Measurements from ENCODE around the gene PRKG1.

DNA sequence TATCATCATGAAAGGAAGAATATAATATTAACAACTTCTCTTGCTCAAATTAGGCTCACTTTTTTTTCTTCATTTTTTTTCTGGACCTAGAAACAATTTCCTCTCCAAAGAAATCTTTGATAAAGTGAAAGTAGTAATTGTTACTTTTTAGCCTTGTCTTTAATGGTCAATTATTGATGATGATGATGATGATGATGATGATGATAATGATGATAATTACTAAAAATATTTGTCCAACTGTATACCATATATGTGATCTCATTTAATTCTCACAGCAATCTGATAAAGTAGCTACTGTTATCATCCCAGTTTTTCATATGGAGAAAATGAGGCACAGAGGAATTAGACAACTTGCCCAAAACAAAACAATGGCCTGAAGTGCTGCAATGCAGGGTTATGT is 12.8 kb downstream of the PRKG1 start:
- no peak for TF ChIP-seq TAF1 (IDR thresholded peaks at IDR 0.05; ENCODE audit: low read depth)
- TF ChIP-seq EGR1 (IDR thresholded peaks at IDR 0.05): no peak
- TF ChIP-seq FOXM1 (IDR thresholded peaks at IDR 0.05; ENCODE audit: borderline replicate concordance, low read depth): no peak
- TF ChIP-seq NFIC (IDR thresholded peaks at IDR 0.05): no peak
- TF ChIP-seq, protein P1, sequence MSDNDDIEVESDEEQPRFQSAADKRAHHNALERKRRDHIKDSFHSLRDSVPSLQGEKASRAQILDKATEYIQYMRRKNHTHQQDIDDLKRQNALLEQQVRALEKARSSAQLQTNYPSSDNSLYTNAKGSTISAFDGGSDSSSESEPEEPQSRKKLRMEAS (IDR thresholded peaks at IDR 0.05): no peak
- no peak for TF ChIP-seq RAD21 (IDR thresholded peaks at IDR 0.05; ENCODE audit: low read depth)
- TF ChIP-seq, protein P2, sequence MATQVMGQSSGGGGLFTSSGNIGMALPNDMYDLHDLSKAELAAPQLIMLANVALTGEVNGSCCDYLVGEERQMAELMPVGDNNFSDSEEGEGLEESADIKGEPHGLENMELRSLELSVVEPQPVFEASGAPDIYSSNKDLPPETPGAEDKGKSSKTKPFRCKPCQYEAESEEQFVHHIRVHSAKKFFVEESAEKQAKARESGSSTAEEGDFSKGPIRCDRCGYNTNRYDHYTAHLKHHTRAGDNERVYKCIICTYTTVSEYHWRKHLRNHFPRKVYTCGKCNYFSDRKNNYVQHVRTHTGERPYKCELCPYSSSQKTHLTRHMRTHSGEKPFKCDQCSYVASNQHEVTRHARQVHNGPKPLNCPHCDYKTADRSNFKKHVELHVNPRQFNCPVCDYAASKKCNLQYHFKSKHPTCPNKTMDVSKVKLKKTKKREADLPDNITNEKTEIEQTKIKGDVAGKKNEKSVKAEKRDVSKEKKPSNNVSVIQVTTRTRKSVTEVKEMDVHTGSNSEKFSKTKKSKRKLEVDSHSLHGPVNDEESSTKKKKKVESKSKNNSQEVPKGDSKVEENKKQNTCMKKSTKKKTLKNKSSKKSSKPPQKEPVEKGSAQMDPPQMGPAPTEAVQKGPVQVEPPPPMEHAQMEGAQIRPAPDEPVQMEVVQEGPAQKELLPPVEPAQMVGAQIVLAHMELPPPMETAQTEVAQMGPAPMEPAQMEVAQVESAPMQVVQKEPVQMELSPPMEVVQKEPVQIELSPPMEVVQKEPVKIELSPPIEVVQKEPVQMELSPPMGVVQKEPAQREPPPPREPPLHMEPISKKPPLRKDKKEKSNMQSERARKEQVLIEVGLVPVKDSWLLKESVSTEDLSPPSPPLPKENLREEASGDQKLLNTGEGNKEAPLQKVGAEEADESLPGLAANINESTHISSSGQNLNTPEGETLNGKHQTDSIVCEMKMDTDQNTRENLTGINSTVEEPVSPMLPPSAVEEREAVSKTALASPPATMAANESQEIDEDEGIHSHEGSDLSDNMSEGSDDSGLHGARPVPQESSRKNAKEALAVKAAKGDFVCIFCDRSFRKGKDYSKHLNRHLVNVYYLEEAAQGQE (IDR thresholded peaks at IDR 0.05; ENCODE audit: low read depth): no peak
- no peak for TF ChIP-seq CREB1 (IDR thresholded peaks at IDR 0.05; ENCODE audit: low read depth)

Measured in Ishikawa (cell line).